ENCODE data around the gene PIGU.

GRCh38 chr20:34621383-34622367, 55.2 kb downstream of the PIGU start:
- TF ChIP-seq CTCF (IDR thresholded peaks at IDR 0.05) (no peak), EP300 (IDR thresholded peaks at IDR 0.05) (no peak)
